Stimulated activated CD8-positive, alpha-beta memory T cell treated with anti-CD3 and anti-CD28 coated beads, Interleukin-7, amount 100 ng/mL, for 1 hour (primary cell): ENCODE measurements around the gene MTARC1.
A peak's percentile ranks its signal among the peaks of the same experiment; 100 is the strongest.

ENCODE experiments used
- DNase-seq, 2 donors: peaks; one replicate each; pipeline ENCODE4 v3.0.0-alpha.2; 2020; ENCODE audit warnings: low read depth in 2 of 2

Gene MTARC1

GRCh38 chr1:220770245-220770913 is 16.3 kb upstream of the MTARC1 start:
- DNase-seq, result no peak

GRCh38 chr1:220772846-220773245 is 13.9 kb upstream of the MTARC1 start:
- DNase-seq, result no peak

- peak in 1 of 2 donors; percentile 19 for DNase-seq
Observed at GRCh38 chr1:220775240-220775853, 11.4 kb upstream of the MTARC1 start.

GRCh38 chr1:220776254-220776653 is 10.5 kb upstream of the MTARC1 start:
- DNase-seq, result no peak

- DNase-seq, result peak in 1 of 2 donors; percentile 39
Observed at GRCh38 chr1:220776720-220777326, 9.9 kb upstream of the MTARC1 start.

GRCh38 chr1:220783453-220783852 is 3.3 kb upstream of the MTARC1 start:
- no peak for DNase-seq

- DNase-seq, result no peak
Observed at GRCh38 chr1:220784751-220785150, 2.0 kb upstream of the MTARC1 start.

GRCh38 chr1:220785166-220786056 is 1.3 kb upstream of the MTARC1 start:
- DNase-seq, result no peak

GRCh38 chr1:220786057-220786336 is 716 bp upstream of the MTARC1 start:
- DNase-seq, result no peak

- DNase-seq, result no peak
Observed at GRCh38 chr1:220787069-220787619, 431 bp downstream of the MTARC1 start.

GRCh38 chr1:220788900-220789299 is 2.2 kb downstream of the MTARC1 start:
- no peak for DNase-seq

GRCh38 chr1:220789532-220790147 is 2.9 kb downstream of the MTARC1 start:
- no peak for DNase-seq

GRCh38 chr1:220791285-220791684 is 4.6 kb downstream of the MTARC1 start:
- DNase-seq, result no peak

GRCh38 chr1:220791956-220792355 is 5.2 kb downstream of the MTARC1 start:
- DNase-seq, result no peak

GRCh38 chr1:220796530-220796929 is 9.8 kb downstream of the MTARC1 start:
- DNase-seq, result no peak

GRCh38 chr1:220797044-220797443 is 10.3 kb downstream of the MTARC1 start:
- DNase-seq, result no peak

GRCh38 chr1:220797553-220797952 is 10.8 kb downstream of the MTARC1 start:
- no peak for DNase-seq

GRCh38 chr1:220798338-220798737 is 11.6 kb downstream of the MTARC1 start:
- no peak for DNase-seq

GRCh38 chr1:220800262-220800661 is 13.5 kb downstream of the MTARC1 start:
- no peak for DNase-seq

- DNase-seq, result no peak
Observed at GRCh38 chr1:220803401-220804201, 16.9 kb downstream of the MTARC1 start.

GRCh38 chr1:220804202-220804586 is 17.5 kb downstream of the MTARC1 start:
- no peak for DNase-seq
